ENCODE measurements around the gene SLC35G1. TPM values are rescaled to one million over a fixed set of nuclear protein-coding genes. Genes with fewer than 3 reads are reported as not detected.
A peak's percentile ranks its signal among the peaks of the same experiment; 100 is the strongest.

Gene SLC35G1
- total RNA-seq, 1 donor from 2014 or later, result 10.7 TPM

GRCh38 chr10:93938140-93938539 is 44.4 kb downstream of the SLC35G1 start:
- Mint-ChIP-seq H3K4me1 (no peaks in the 10 kb centered on the region), H3K4me3 (no peak overlapping the region), H3K27ac (ENCODE audit: unreplicated experiment) (no peak overlapping the region), H3K36me3 (ENCODE audit: low read depth) (peaks cover 8% of the 10 kb centered on the region), H3K27me3 (ENCODE audit: low read depth) (no peaks in the 10 kb centered on the region), H3K9me3 (peaks cover 2% of the 10 kb centered on the region)
- DNase-seq (ENCODE audit: low read depth, low spot score), result no peak
- TF ChIP-seq CTCF (conservative IDR thresholded peaks at IDR 0.05), result no peak

GRCh38 chr10:93940881-93941280 is 47.1 kb downstream of the SLC35G1 start:
- DNase-seq (ENCODE audit: low read depth, low spot score), result no peak
- Mint-ChIP-seq H3K9me3 (no peaks in the 10 kb centered on the region), H3K36me3 (ENCODE audit: low read depth) (peaks cover 5% of the 10 kb centered on the region), H3K27me3 (ENCODE audit: low read depth) (no peaks in the 10 kb centered on the region), H3K27ac (ENCODE audit: unreplicated experiment) (no peak overlapping the region), H3K4me3 (no peak overlapping the region), H3K4me1 (peaks cover 3% of the 10 kb centered on the region)
- TF ChIP-seq CTCF (conservative IDR thresholded peaks at IDR 0.05), result no peak

GRCh38 chr10:93941606-93942005 is 47.8 kb downstream of the SLC35G1 start:
- Mint-ChIP-seq H3K4me1 (peaks cover 3% of the 10 kb centered on the region), H3K36me3 (ENCODE audit: low read depth) (peaks cover 5% of the 10 kb centered on the region), H3K27ac (ENCODE audit: unreplicated experiment) (peak overlapping the region; percentile 2), H3K9me3 (no peaks in the 10 kb centered on the region), H3K27me3 (ENCODE audit: low read depth) (no peaks in the 10 kb centered on the region), H3K4me3 (no peak overlapping the region)
- no peak for DNase-seq (ENCODE audit: low read depth, low spot score)
- no peak for TF ChIP-seq CTCF (conservative IDR thresholded peaks at IDR 0.05)

- Mint-ChIP-seq H3K36me3 (ENCODE audit: low read depth) (no peaks in the 10 kb centered on the region), H3K4me3 (no peak overlapping the region), H3K27me3 (ENCODE audit: low read depth) (no peaks in the 10 kb centered on the region), H3K9me3 (peaks cover 4% of the 10 kb centered on the region), H3K4me1 (peaks cover 3% of the 10 kb centered on the region), H3K27ac (ENCODE audit: unreplicated experiment) (no peak overlapping the region)
- DNase-seq (ENCODE audit: low read depth, low spot score), result no peak
- TF ChIP-seq CTCF (conservative IDR thresholded peaks at IDR 0.05), result no peak
These were observed 52.0 kb downstream of the SLC35G1 start for GRCh38 chr10:93945819-93946218.

- Mint-ChIP-seq H3K27me3 (ENCODE audit: low read depth) (no peaks in the 10 kb centered on the region), H3K4me1 (peaks cover 3% of the 10 kb centered on the region), H3K4me3 (no peak overlapping the region), H3K9me3 (peaks cover 4% of the 10 kb centered on the region), H3K27ac (ENCODE audit: unreplicated experiment) (no peak overlapping the region), H3K36me3 (ENCODE audit: low read depth) (no peaks in the 10 kb centered on the region)
- no peak for DNase-seq (ENCODE audit: low read depth, low spot score)
- TF ChIP-seq CTCF (conservative IDR thresholded peaks at IDR 0.05), result no peak
These were observed 53.3 kb downstream of the SLC35G1 start for GRCh38 chr10:93947055-93947454.

- Mint-ChIP-seq H3K4me1 (peaks cover 3% of the 10 kb centered on the region), H3K9me3 (peaks cover 4% of the 10 kb centered on the region), H3K27me3 (ENCODE audit: low read depth) (no peaks in the 10 kb centered on the region), H3K27ac (ENCODE audit: unreplicated experiment) (no peak overlapping the region), H3K36me3 (ENCODE audit: low read depth) (no peaks in the 10 kb centered on the region), H3K4me3 (no peak overlapping the region)
- TF ChIP-seq CTCF (conservative IDR thresholded peaks at IDR 0.05), result no peak
- no peak for DNase-seq (ENCODE audit: low read depth, low spot score)
These were observed 53.7 kb downstream of the SLC35G1 start for GRCh38 chr10:93947524-93947923.
